GM18511 (cell line): Measurements from ENCODE around the gene CYP3A4.
"Not testable (repeated sequence)": the region's sequence is repeated elsewhere in the genome, so short reads cannot be mapped to it uniquely, and the experiment has no call there.

ENCODE experiments used
- ATAC-seq: cut with Tn5 transposase; IDR thresholded peaks from one replicate; pipeline ENCODE4 v1.9.1; 2021; ENCODE audit warnings: mild to moderate bottlenecking, moderate library complexity; ENCODE audit not compliant: unreplicated experiment

Gene CYP3A4

GRCh38 chr7:99730238-99730810 lies 53.7 kb downstream of the CYP3A4 start:
- no peak for ATAC-seq

- no peak for ATAC-seq
Observed at GRCh38 chr7:99729486-99730237, 54.3 kb downstream of the CYP3A4 start.

GRCh38 chr7:99728615-99729014 lies 55.4 kb downstream of the CYP3A4 start:
- ATAC-seq = no peak

- not testable (repeated sequence) for ATAC-seq
Observed at GRCh38 chr7:99723201-99723600, 60.8 kb downstream of the CYP3A4 start.

GRCh38 chr7:99720800-99721595 lies 63.0 kb downstream of the CYP3A4 start:
- ATAC-seq = no peak

GRCh38 chr7:99719996-99720769 lies 63.8 kb downstream of the CYP3A4 start:
- ATAC-seq = no peak

- ATAC-seq = no peak
Observed at GRCh38 chr7:99713995-99714570, 69.9 kb downstream of the CYP3A4 start.

- ATAC-seq = no peak
Observed at GRCh38 chr7:99709838-99710578, 74.0 kb downstream of the CYP3A4 start.

GRCh38 chr7:99709260-99709659 lies 74.7 kb downstream of the CYP3A4 start:
- no peak for ATAC-seq

- no peak for ATAC-seq
Observed at GRCh38 chr7:99707096-99707495, 76.9 kb downstream of the CYP3A4 start.
